Astrocyte (in vitro differentiated cells and primary cell): ENCODE measurements around the gene USP6NL. TPM values are rescaled to one million over a fixed set of nuclear protein-coding genes. Genes with fewer than 3 reads are reported as not detected.

Experiments used
- DNase-seq: peaks from one replicate; pipeline ENCODE4 v3.0.0-alpha.2; 2010; ENCODE audit warnings: low read depth
- FAIRE-seq: peaks from 2 replicates; lab custom pipeline; 2011; peaks lifted over from hg19 to GRCh38; lab: Jason Lieb, UNC
- H2AFZ ChIP-seq: 2 replicates; pipeline ENCODE4 v1.6.0; 2012; ENCODE audit warnings: low read depth, low read length, inconsistent platforms
- H3K27ac ChIP-seq: 2 replicates; pipeline ENCODE4 v1.5.1; 2011; ENCODE audit warnings: low read depth, low read length, inconsistent platforms
- H3K27me3 ChIP-seq: 2 replicates; pipeline ENCODE4 v1.6.0; 2011; ENCODE audit warnings: low read length, inconsistent platforms; ENCODE audit not compliant: insufficient read depth
- H3K36me3 ChIP-seq: 2 replicates; pipeline ENCODE4 v1.5.1; 2011; ENCODE audit warnings: low read length, inconsistent platforms; ENCODE audit not compliant: insufficient read depth
- H3K4me1 ChIP-seq: 2 replicates; pipeline ENCODE4 v1.5.1; 2011; ENCODE audit warnings: low read length, inconsistent platforms; ENCODE audit not compliant: insufficient read depth
- H3K4me2 ChIP-seq: 2 replicates; pipeline ENCODE4 v1.6.0; 2012; ENCODE audit warnings: low read length, inconsistent platforms
- H3K4me3 ChIP-seq: 2 replicates; pipeline ENCODE4 v1.5.1; 2011; ENCODE audit warnings: low read depth, mild to moderate bottlenecking, low read length, inconsistent platforms; ENCODE audit not compliant: insufficient read depth
- H3K79me2 ChIP-seq: 2 replicates; pipeline ENCODE4 v1.6.0; 2012; ENCODE audit warnings: mild to moderate bottlenecking, low read length, inconsistent platforms; ENCODE audit not compliant: insufficient read depth
- H3K9ac ChIP-seq: 2 replicates; pipeline ENCODE4 v1.6.0; 2012; ENCODE audit warnings: mild to moderate bottlenecking, low read length, inconsistent platforms
- H3K9me3 ChIP-seq: 2 replicates; pipeline ENCODE4 v1.5.1; 2012; ENCODE audit warnings: low read depth, mild to moderate bottlenecking, low read length, inconsistent platforms; ENCODE audit not compliant: insufficient read depth
- H4K20me1 ChIP-seq: 2 replicates; pipeline ENCODE4 v1.6.0; 2012; ENCODE audit warnings: low read length, inconsistent platforms; ENCODE audit not compliant: insufficient read depth
- H3K27ac Mint-ChIP-seq: one replicate; pipeline ENCODE4 v1.8.0; 2021; ENCODE audit warnings: mild to moderate bottlenecking, mixed read lengths; ENCODE audit not compliant: unreplicated experiment
- H3K27me3 Mint-ChIP-seq: one replicate; pipeline ENCODE4 v1.8.0; 2021; ENCODE audit warnings: low read depth, mixed read lengths; ENCODE audit not compliant: unreplicated experiment
- H3K36me3 Mint-ChIP-seq: one replicate; pipeline ENCODE4 v1.8.0; 2021; ENCODE audit warnings: low read depth, mixed read lengths; ENCODE audit not compliant: unreplicated experiment
- H3K4me1 Mint-ChIP-seq: one replicate; pipeline ENCODE4 v1.8.0; 2021; ENCODE audit warnings: low read depth, mixed read lengths; ENCODE audit not compliant: unreplicated experiment
- H3K4me3 Mint-ChIP-seq: one replicate; pipeline ENCODE4 v1.8.0; 2021; ENCODE audit warnings: mild to moderate bottlenecking, moderate library complexity, mixed read lengths; ENCODE audit not compliant: unreplicated experiment
- H3K9me3 Mint-ChIP-seq: one replicate; pipeline ENCODE4 v1.8.0; 2021; ENCODE audit warnings: mild to moderate bottlenecking, mixed read lengths; ENCODE audit not compliant: unreplicated experiment
- EZH2 ChIP-seq: IDR thresholded peaks from 2 replicates; pipeline ENCODE4 v1.6.1; 2012; ENCODE audit warnings: mild to moderate bottlenecking, low read length, inconsistent platforms; ENCODE audit not compliant: insufficient read depth
- total RNA-seq: library from RNA; stranded (reverse); gene quantifications from 2 replicates; pipeline ENCODE4 v1.2.1, GENCODE V29; 2021
- TF ChIP-seq, protein P1 (sequence below): IDR thresholded peaks from 2 replicates; pipeline ENCODE4 v1.5.1; 2011; ENCODE audit warnings: low read depth, mild to moderate bottlenecking, inconsistent platforms, low read length, moderate library complexity; ENCODE audit not compliant: insufficient read depth

The USP6NL gene
- total RNA-seq, 1 donor from 2014 or later: 16.6 TPM

DNA sequence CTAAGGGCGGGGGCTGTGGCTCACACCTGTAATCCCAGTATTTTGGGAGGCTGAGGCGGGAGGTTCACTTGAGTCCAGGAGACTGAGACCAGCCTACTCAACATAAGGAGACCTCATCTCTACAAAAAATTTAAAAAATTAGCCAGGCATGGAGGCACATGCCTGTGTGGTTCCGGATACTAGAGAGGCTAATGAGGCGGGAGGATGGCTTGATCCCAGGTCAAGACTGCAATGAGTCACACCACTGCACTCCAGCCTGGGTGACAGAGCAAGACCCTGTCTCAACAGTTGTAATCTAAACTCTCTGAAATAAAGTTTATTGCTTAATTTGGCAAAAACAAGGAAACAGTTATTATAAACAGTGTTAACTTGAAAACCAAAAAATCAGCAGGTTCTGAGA is 123.3 kb downstream of the USP6NL start:
- H3K4me2 ChIP-seq: no peak overlapping the region
- Mint-ChIP-seq H3K27ac (no peak overlapping the region), H3K27me3 (no peaks in the 10 kb centered on the region), H3K9me3 (no peaks in the 10 kb centered on the region), H3K4me1 (peaks cover 4% of the 10 kb centered on the region), H3K36me3 (peaks cover 7% of the 10 kb centered on the region), H3K4me3 (no peak overlapping the region)
- no peaks in the 10 kb centered on the region for H3K27me3 ChIP-seq
- FAIRE-seq (no peak), DNase-seq (peak; percentile 4)
- H3K27ac ChIP-seq: no peak overlapping the region
- H3K4me1 ChIP-seq: no peaks in the 10 kb centered on the region
- no peaks in the 10 kb centered on the region for H3K9me3 ChIP-seq
- no peaks in the 10 kb centered on the region for H3K79me2 ChIP-seq
- H3K4me3 ChIP-seq: no peak overlapping the region
- H2AFZ ChIP-seq: no peak overlapping the region
- H3K36me3 ChIP-seq: no peaks in the 10 kb centered on the region
- TF ChIP-seq, protein P1, sequence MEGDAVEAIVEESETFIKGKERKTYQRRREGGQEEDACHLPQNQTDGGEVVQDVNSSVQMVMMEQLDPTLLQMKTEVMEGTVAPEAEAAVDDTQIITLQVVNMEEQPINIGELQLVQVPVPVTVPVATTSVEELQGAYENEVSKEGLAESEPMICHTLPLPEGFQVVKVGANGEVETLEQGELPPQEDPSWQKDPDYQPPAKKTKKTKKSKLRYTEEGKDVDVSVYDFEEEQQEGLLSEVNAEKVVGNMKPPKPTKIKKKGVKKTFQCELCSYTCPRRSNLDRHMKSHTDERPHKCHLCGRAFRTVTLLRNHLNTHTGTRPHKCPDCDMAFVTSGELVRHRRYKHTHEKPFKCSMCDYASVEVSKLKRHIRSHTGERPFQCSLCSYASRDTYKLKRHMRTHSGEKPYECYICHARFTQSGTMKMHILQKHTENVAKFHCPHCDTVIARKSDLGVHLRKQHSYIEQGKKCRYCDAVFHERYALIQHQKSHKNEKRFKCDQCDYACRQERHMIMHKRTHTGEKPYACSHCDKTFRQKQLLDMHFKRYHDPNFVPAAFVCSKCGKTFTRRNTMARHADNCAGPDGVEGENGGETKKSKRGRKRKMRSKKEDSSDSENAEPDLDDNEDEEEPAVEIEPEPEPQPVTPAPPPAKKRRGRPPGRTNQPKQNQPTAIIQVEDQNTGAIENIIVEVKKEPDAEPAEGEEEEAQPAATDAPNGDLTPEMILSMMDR: no peak
- TF ChIP-seq EZH2: no peak
- H3K9ac ChIP-seq: no peak overlapping the region
- no peaks in the 10 kb centered on the region for H4K20me1 ChIP-seq

DNA sequence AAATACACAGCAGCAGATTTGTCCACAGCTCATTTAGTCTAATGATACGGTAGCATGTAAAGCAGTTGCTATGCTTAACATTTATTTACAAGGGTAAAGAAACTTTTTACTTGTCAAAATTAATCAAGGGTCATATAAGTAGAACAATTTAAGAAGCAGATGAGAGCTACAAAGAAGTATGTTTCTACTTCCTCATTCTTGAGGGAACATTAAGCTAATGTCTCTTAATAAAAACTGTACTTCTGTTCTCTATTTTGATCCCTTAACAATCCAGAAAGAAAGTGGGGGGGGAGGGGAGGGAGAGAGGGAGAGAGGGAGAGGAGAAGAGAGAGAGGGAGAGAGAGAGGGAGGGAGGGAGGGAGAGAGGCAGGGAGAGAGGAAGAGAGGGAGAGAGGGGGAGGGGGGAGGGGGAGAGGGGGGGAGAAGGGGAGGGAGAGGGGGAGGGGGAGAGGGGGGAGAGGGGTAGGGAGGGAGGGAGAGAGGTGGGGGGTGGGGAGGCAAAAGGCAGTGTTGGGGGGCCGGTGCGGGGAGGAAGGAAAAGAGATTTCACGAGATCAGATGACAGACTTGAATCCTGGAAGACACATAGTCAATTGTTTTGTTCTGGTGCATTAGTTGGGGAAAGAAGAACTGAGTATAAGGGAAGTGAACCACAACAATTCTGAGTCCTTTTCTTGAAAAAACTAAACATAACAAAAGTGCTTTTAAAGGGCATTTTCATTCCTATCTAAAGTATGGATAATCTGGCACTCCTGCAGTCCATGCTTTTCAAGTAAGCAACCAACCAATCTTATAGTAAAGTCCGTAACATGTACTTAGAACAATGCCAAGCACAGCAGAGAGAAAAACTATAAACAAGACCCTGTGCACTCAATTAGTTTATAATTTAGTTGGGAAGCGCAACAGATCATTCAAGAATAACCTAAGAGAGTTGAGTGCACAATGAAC is 128.0 kb downstream of the USP6NL start:
- Histone ChIP-seq H3K4me3 (no peak overlapping the region), H3K4me1 (no peaks in the 10 kb centered on the region), H3K27me3 (no peaks in the 10 kb centered on the region), H3K36me3 (peaks cover 4% of the 10 kb centered on the region), H2AFZ (no peak overlapping the region), H4K20me1 (no peaks in the 10 kb centered on the region), H3K9me3 (no peaks in the 10 kb centered on the region), H3K79me2 (no peaks in the 10 kb centered on the region), H3K4me2 (no peak overlapping the region), H3K9ac (no peak overlapping the region), H3K27ac (no peak overlapping the region)
- no peak overlapping the region for H3K27ac Mint-ChIP-seq
- FAIRE-seq (no peak), DNase-seq (no peak)
- H3K36me3 Mint-ChIP-seq: peaks cover 8% of the 10 kb centered on the region
- no peaks in the 10 kb centered on the region for H3K4me1 Mint-ChIP-seq
- no peak overlapping the region for H3K4me3 Mint-ChIP-seq
- TF ChIP-seq, protein P1: no peak
- TF ChIP-seq EZH2: no peak
- no peaks in the 10 kb centered on the region for H3K27me3 Mint-ChIP-seq
- H3K9me3 Mint-ChIP-seq: no peaks in the 10 kb centered on the region

DNA sequence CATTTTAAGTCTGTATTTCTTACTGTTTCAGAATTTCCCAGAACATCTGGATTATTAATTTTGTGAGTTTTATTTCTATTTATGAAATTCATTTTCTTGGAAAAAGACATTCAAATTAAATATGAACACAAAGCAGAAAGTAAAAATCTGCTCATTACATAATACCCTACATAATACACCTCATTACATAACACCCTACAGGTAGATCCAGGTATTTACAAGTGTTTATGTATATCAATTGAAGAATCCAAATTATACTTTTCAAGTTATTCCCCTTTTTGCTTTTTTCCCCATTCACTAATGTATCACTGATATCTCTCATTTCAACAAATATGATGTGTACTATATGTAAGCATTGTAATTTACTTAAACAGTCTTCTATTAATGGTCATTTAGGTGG is 129.1 kb downstream of the USP6NL start:
- H2AFZ ChIP-seq: no peak overlapping the region
- no peak for DNase-seq
- no peaks in the 10 kb centered on the region for H3K79me2 ChIP-seq
- no peaks in the 10 kb centered on the region for H3K4me1 Mint-ChIP-seq
- H3K4me1 ChIP-seq: no peaks in the 10 kb centered on the region
- no peak overlapping the region for H3K4me2 ChIP-seq
- peaks cover 4% of the 10 kb centered on the region for H3K36me3 ChIP-seq
- no peak overlapping the region for H3K4me3 Mint-ChIP-seq
- H3K36me3 Mint-ChIP-seq: peaks cover 8% of the 10 kb centered on the region
- H3K9me3 Mint-ChIP-seq: no peaks in the 10 kb centered on the region
- H3K4me3 ChIP-seq: no peak overlapping the region
- H3K27ac Mint-ChIP-seq: no peak overlapping the region
- no peak for FAIRE-seq
- no peak for TF ChIP-seq EZH2
- TF ChIP-seq, protein P1: no peak
- H3K27me3 ChIP-seq: no peaks in the 10 kb centered on the region
- no peaks in the 10 kb centered on the region for H4K20me1 ChIP-seq
- no peaks in the 10 kb centered on the region for H3K9me3 ChIP-seq
- no peaks in the 10 kb centered on the region for H3K27me3 Mint-ChIP-seq
- H3K27ac ChIP-seq: no peak overlapping the region
- H3K9ac ChIP-seq: no peak overlapping the region
